Mammary epithelial cell (primary cell): ENCODE data around the gene BTBD9.

Experiments
- EZH2 ChIP-seq: IDR thresholded peaks from 2 replicates; pipeline ENCODE4 v1.6.1; 2012; ENCODE audit warnings: low read length, inconsistent platforms, borderline replicate concordance
- TF ChIP-seq, protein P1 (sequence below), 2 donors: IDR thresholded peaks in 1 of 2; conservative IDR thresholded peaks in 1 of 2; 2 replicates each; pipeline ENCODE4 v1.5.1; 2011 to 2012; ENCODE audit warnings: inconsistent platforms in 2 of 2, low read length in 2 of 2, mild to moderate bottlenecking in 2 of 2, control low read depth in 1 of 2, low read depth in 1 of 2; ENCODE audit not compliant: insufficient read depth in 1 of 2; ENCODE audit errors: extremely low read depth in 1 of 2

DNA sequence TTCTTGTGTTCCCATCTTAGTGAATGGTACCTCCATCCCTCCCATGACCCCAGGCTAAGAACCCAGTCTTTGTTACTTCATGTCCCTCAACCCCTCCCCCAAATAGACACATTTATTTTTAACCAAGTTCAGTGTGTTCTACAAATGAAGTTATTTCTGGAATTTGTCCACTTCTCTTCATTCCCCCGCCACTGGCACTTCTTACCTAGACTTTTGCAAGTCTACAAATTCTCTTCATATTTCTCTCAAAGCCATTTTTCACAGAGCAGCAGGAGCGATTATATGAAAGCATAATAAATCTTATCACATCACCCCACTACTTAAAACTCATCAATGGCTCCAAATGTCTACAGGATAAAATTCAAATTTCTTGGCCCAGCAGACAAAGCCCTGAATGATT is 131.4 kb downstream of the BTBD9 start:
- TF ChIP-seq, protein P1, sequence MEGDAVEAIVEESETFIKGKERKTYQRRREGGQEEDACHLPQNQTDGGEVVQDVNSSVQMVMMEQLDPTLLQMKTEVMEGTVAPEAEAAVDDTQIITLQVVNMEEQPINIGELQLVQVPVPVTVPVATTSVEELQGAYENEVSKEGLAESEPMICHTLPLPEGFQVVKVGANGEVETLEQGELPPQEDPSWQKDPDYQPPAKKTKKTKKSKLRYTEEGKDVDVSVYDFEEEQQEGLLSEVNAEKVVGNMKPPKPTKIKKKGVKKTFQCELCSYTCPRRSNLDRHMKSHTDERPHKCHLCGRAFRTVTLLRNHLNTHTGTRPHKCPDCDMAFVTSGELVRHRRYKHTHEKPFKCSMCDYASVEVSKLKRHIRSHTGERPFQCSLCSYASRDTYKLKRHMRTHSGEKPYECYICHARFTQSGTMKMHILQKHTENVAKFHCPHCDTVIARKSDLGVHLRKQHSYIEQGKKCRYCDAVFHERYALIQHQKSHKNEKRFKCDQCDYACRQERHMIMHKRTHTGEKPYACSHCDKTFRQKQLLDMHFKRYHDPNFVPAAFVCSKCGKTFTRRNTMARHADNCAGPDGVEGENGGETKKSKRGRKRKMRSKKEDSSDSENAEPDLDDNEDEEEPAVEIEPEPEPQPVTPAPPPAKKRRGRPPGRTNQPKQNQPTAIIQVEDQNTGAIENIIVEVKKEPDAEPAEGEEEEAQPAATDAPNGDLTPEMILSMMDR (conservative IDR thresholded peaks at IDR 0.05 in 1 of 2, IDR thresholded peaks at IDR 0.05 in 1 of 2; ENCODE audit: extremely low read depth in 1 of 2, insufficient read depth in 1 of 2, low read depth in 1 of 2, low read length in 2 of 2), result no peak
- TF ChIP-seq EZH2, result no peak
